ENCODE results near the gene IFT25. TPM values are rescaled to one million over a fixed set of nuclear protein-coding genes. Genes with fewer than 3 reads are reported as not detected.

The IFT25 gene
- total RNA-seq, 1 experiment from 2014 or later: 42.9 TPM

DNA sequence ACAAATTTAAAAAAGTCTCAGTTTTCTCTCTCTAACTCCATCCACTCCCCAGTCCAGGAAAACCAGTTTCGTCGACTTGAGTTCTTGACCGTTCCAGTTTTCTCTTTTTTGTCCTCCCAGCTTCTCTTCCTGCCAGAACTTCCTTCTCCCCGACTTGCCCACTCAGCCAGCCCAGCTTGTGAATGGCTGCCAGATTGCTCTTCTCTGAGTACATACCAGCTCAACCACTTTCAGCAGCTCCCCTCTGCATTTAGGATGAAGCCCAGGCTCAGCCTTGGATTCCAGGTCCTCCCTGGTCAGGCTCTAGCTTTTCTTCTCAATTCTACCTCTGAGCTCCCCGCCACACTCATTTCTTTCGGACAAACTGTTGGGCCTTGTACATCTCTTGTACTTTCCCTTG is 50.1 kb downstream of the IFT25 start:
- Histone ChIP-seq H3K27ac (ENCODE audit: low read length) (no peak overlapping the region), H3K4me1 (ENCODE audit: control insufficient read depth, insufficient read depth, low read length) (peaks cover 4% of the 10 kb centered on the region; the same call in 1 of the 2 replicates), H3K4me3 (ENCODE audit: low read depth in 2 of 2, low read length in 2 of 2) (no peak overlapping the region), H3K27me3 (ENCODE audit: control insufficient read depth, insufficient read depth, low read length) (no peaks in the 10 kb centered on the region), H3K36me3 (ENCODE audit: control insufficient read depth, insufficient read depth, low read length) (no peaks in the 10 kb centered on the region), H3K9me3 (ENCODE audit: control insufficient read depth, insufficient read depth, low read depth, low read length) (no peaks in the 10 kb centered on the region)
- TF ChIP-seq POLR2AphosphoS5 (IDR thresholded peaks at IDR 0.05; ENCODE audit: low read depth, low read length): no peak
- TF ChIP-seq SIN3A (IDR thresholded peaks at IDR 0.05; ENCODE audit: borderline replicate concordance, insufficient read depth, low read depth, low read length): no peak
- TF ChIP-seq, protein P1, sequence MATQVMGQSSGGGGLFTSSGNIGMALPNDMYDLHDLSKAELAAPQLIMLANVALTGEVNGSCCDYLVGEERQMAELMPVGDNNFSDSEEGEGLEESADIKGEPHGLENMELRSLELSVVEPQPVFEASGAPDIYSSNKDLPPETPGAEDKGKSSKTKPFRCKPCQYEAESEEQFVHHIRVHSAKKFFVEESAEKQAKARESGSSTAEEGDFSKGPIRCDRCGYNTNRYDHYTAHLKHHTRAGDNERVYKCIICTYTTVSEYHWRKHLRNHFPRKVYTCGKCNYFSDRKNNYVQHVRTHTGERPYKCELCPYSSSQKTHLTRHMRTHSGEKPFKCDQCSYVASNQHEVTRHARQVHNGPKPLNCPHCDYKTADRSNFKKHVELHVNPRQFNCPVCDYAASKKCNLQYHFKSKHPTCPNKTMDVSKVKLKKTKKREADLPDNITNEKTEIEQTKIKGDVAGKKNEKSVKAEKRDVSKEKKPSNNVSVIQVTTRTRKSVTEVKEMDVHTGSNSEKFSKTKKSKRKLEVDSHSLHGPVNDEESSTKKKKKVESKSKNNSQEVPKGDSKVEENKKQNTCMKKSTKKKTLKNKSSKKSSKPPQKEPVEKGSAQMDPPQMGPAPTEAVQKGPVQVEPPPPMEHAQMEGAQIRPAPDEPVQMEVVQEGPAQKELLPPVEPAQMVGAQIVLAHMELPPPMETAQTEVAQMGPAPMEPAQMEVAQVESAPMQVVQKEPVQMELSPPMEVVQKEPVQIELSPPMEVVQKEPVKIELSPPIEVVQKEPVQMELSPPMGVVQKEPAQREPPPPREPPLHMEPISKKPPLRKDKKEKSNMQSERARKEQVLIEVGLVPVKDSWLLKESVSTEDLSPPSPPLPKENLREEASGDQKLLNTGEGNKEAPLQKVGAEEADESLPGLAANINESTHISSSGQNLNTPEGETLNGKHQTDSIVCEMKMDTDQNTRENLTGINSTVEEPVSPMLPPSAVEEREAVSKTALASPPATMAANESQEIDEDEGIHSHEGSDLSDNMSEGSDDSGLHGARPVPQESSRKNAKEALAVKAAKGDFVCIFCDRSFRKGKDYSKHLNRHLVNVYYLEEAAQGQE (IDR thresholded peaks at IDR 0.05; ENCODE audit: insufficient read depth in 1 of 2, low read depth in 2 of 2, low read length in 1 of 2): no peak
- no peak for TF ChIP-seq TCF7L2 (IDR thresholded peaks at IDR 0.05; ENCODE audit: low read depth, low read length)
- TF ChIP-seq, protein P2, sequence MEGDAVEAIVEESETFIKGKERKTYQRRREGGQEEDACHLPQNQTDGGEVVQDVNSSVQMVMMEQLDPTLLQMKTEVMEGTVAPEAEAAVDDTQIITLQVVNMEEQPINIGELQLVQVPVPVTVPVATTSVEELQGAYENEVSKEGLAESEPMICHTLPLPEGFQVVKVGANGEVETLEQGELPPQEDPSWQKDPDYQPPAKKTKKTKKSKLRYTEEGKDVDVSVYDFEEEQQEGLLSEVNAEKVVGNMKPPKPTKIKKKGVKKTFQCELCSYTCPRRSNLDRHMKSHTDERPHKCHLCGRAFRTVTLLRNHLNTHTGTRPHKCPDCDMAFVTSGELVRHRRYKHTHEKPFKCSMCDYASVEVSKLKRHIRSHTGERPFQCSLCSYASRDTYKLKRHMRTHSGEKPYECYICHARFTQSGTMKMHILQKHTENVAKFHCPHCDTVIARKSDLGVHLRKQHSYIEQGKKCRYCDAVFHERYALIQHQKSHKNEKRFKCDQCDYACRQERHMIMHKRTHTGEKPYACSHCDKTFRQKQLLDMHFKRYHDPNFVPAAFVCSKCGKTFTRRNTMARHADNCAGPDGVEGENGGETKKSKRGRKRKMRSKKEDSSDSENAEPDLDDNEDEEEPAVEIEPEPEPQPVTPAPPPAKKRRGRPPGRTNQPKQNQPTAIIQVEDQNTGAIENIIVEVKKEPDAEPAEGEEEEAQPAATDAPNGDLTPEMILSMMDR (IDR thresholded peaks at IDR 0.05): no peak
- ChIA-PET POLR2A (no interaction called here), CTCF (no interaction called here)
- no peak for DNase-seq (ENCODE audit: low read depth, low spot score)
- BruUV-seq (replicated peaks): no TSS peak
- no peak for ATAC-seq
- intact Hi-C loops (cut with micrococcal nuclease; ENCODE audit: unreplicated experiment) (no loop called here), in situ Hi-C loops (cut with HindIII; ENCODE audit: low pct_unique_long_range_greater_than_20kb, low sequenced_read_pairs) (no loop called here)

DNA sequence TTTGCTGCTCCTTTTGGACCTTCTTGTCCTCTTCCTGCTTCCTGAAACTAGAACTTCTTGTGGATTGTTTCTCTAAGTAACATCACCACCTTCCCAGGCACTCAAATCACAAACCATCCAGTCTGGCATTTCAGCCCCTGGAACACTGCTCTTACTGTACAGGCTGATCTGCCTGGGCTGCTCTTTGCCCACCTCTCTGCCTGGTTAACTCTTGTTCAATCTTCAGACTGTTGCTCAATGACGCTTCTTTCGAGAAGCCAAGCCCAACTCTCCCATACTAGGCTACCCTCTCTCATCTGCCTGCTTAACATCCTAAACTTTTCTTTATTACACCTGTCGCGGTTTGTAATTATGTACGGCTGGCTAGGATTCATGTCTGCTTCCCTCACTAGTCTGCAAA is 50.9 kb downstream of the IFT25 start:
- POLR2A ChIA-PET: no interaction called here

More for the DNA sequence above, 50.9 kb downstream of the IFT25 start:
- in situ Hi-C loops (cut with HindIII; ENCODE audit: low pct_unique_long_range_greater_than_20kb, low sequenced_read_pairs): no loop called here
- no TSS peak for BruUV-seq (replicated peaks)
- H3K27ac ChIP-seq (ENCODE audit: low read length): no peak overlapping the region
- no peak for TF ChIP-seq SIN3A (IDR thresholded peaks at IDR 0.05; ENCODE audit: borderline replicate concordance, insufficient read depth, low read depth, low read length)
- no peak for TF ChIP-seq TCF7L2 (IDR thresholded peaks at IDR 0.05; ENCODE audit: low read depth, low read length)
- no peak for TF ChIP-seq POLR2AphosphoS5 (IDR thresholded peaks at IDR 0.05; ENCODE audit: low read depth, low read length)
- TF ChIP-seq, protein P1 (IDR thresholded peaks at IDR 0.05; ENCODE audit: insufficient read depth in 1 of 2, low read depth in 2 of 2, low read length in 1 of 2): no peak
- TF ChIP-seq, protein P2 (IDR thresholded peaks at IDR 0.05): no peak
- ATAC-seq: no peak
- intact Hi-C loops (cut with micrococcal nuclease; ENCODE audit: unreplicated experiment): no loop called here
- no peaks in the 10 kb centered on the region for H3K27me3 ChIP-seq (ENCODE audit: control insufficient read depth, insufficient read depth, low read length)
- DNase-seq (ENCODE audit: low read depth, low spot score): no peak
- no peak overlapping the region for H3K4me3 ChIP-seq (ENCODE audit: low read depth in 2 of 2, low read length in 2 of 2)
- no peaks in the 10 kb centered on the region for H3K9me3 ChIP-seq (ENCODE audit: control insufficient read depth, insufficient read depth, low read depth, low read length)
- CTCF ChIA-PET: no interaction called here
- H3K4me1 ChIP-seq (ENCODE audit: control insufficient read depth, insufficient read depth, low read length): peaks cover 8% of the 10 kb centered on the region
- H3K36me3 ChIP-seq (ENCODE audit: control insufficient read depth, insufficient read depth, low read length): no peaks in the 10 kb centered on the region

Measured in Panc1 (cell line).